ENCODE data around the gene CYSLTR2.
"Not testable (repeated sequence)": the region's sequence is repeated elsewhere in the genome, so short reads cannot be mapped to it uniquely, and the experiment has no call there.

CYSLTR2 gene

GRCh38 chr13:48686636-48687210, 33.0 kb downstream of the CYSLTR2 start:
- Mint-ChIP-seq H3K27ac (no peak overlapping the region), H3K9me3 (peaks cover 5% of the 10 kb centered on the region), H3K36me3 (peaks cover 3% of the 10 kb centered on the region), H3K4me3 (no peak overlapping the region), H3K4me1 (no peaks in the 10 kb centered on the region), H3K27me3 (peaks cover 14% of the 10 kb centered on the region)
- DNase-seq (ENCODE audit: low spot score in 2 of 2) = no peak
- no peak for ATAC-seq (ENCODE audit: low read depth)

GRCh38 chr13:48687249-48687648, 33.5 kb downstream of the CYSLTR2 start:
- ATAC-seq (ENCODE audit: low read depth) = no peak
- no peaks in the 10 kb centered on the region for H3K4me1 Mint-ChIP-seq

GRCh38 chr13:48693998-48694397, 40.3 kb downstream of the CYSLTR2 start:
- no peak for DNase-seq (ENCODE audit: low spot score in 2 of 2)
- ATAC-seq (ENCODE audit: low read depth) = no peak
- Mint-ChIP-seq H3K36me3 (peaks cover 3% of the 10 kb centered on the region), H3K9me3 (peaks cover 3% of the 10 kb centered on the region), H3K4me3 (no peak overlapping the region), H3K4me1 (no peaks in the 10 kb centered on the region), H3K27ac (no peak overlapping the region), H3K27me3 (peaks cover 18% of the 10 kb centered on the region)

More at GRCh38 chr13:48687249-48687648, 33.5 kb downstream of the CYSLTR2 start:
- Mint-ChIP-seq H3K27ac (no peak overlapping the region), H3K36me3 (peaks cover 3% of the 10 kb centered on the region), H3K27me3 (peaks cover 14% of the 10 kb centered on the region), H3K4me3 (no peak overlapping the region), H3K9me3 (peaks cover 5% of the 10 kb centered on the region)
- no peak for DNase-seq (ENCODE audit: low spot score in 2 of 2)

- no peaks in the 10 kb centered on the region for H3K4me1 Mint-ChIP-seq
- H3K36me3 Mint-ChIP-seq = no peaks in the 10 kb centered on the region
- DNase-seq (ENCODE audit: low spot score in 2 of 2) = no peak
- no peak for ATAC-seq (ENCODE audit: low read depth)
- no peak overlapping the region for H3K27ac Mint-ChIP-seq
- H3K4me3 Mint-ChIP-seq = no peak overlapping the region
- H3K9me3 Mint-ChIP-seq = no peaks in the 10 kb centered on the region
- H3K27me3 Mint-ChIP-seq = peaks cover 15% of the 10 kb centered on the region
These were observed 42.0 kb downstream of the CYSLTR2 start for GRCh38 chr13:48695776-48696175.

GRCh38 chr13:48696676-48697075, 42.9 kb downstream of the CYSLTR2 start:
- not testable (repeated sequence) for H3K27ac Mint-ChIP-seq; DNase-seq (ENCODE audit: low spot score in 2 of 2); H3K36me3 Mint-ChIP-seq; H3K9me3 Mint-ChIP-seq; ATAC-seq (ENCODE audit: low read depth); H3K4me1 Mint-ChIP-seq; H3K4me3 Mint-ChIP-seq
- H3K27me3 Mint-ChIP-seq = peaks cover 15% of the 10 kb centered on the region

- no peak for ATAC-seq (ENCODE audit: low read depth)
- no peak overlapping the region for H3K4me3 Mint-ChIP-seq
- H3K9me3 Mint-ChIP-seq = peaks cover 6% of the 10 kb centered on the region
- H3K4me1 Mint-ChIP-seq = no peaks in the 10 kb centered on the region
- no peak overlapping the region for H3K27ac Mint-ChIP-seq
- no peaks in the 10 kb centered on the region for H3K36me3 Mint-ChIP-seq
- H3K27me3 Mint-ChIP-seq = peaks cover 11% of the 10 kb centered on the region
- DNase-seq (ENCODE audit: low spot score in 2 of 2) = no peak
These were observed 53.7 kb downstream of the CYSLTR2 start for GRCh38 chr13:48707405-48707804.

GRCh38 chr13:48708764-48709163, 55.0 kb downstream of the CYSLTR2 start:
- Mint-ChIP-seq H3K36me3 (no peaks in the 10 kb centered on the region), H3K4me3 (no peak overlapping the region), H3K9me3 (peaks cover 5% of the 10 kb centered on the region)

GRCh38 chr13:48709213-48709612, 55.5 kb downstream of the CYSLTR2 start:
- Mint-ChIP-seq H3K36me3 (no peaks in the 10 kb centered on the region), H3K27me3 (peaks cover 11% of the 10 kb centered on the region), H3K9me3 (peaks cover 5% of the 10 kb centered on the region), H3K4me1 (no peaks in the 10 kb centered on the region), H3K4me3 (no peak overlapping the region), H3K27ac (no peak overlapping the region)
- ATAC-seq (ENCODE audit: low read depth) (no peak), DNase-seq (ENCODE audit: low spot score in 2 of 2) (no peak)

More at GRCh38 chr13:48708764-48709163, 55.0 kb downstream of the CYSLTR2 start:
- Mint-ChIP-seq H3K4me1 (no peaks in the 10 kb centered on the region), H3K27me3 (peaks cover 11% of the 10 kb centered on the region), H3K27ac (no peak overlapping the region)
- ATAC-seq (ENCODE audit: low read depth) = no peak
- no peak for DNase-seq (ENCODE audit: low spot score in 2 of 2)

- peaks cover 5% of the 10 kb centered on the region for H3K9me3 Mint-ChIP-seq
- no peak overlapping the region for H3K27ac Mint-ChIP-seq
- H3K4me1 Mint-ChIP-seq = no peaks in the 10 kb centered on the region
- H3K27me3 Mint-ChIP-seq = peaks cover 11% of the 10 kb centered on the region
- H3K4me3 Mint-ChIP-seq = no peak overlapping the region
- no peak for DNase-seq (ENCODE audit: low spot score in 2 of 2)
- ATAC-seq (ENCODE audit: low read depth) = no peak
- H3K36me3 Mint-ChIP-seq = no peaks in the 10 kb centered on the region
These were observed 56.4 kb downstream of the CYSLTR2 start for GRCh38 chr13:48710160-48710559.

- H3K9me3 Mint-ChIP-seq = peaks cover 11% of the 10 kb centered on the region
- H3K4me1 Mint-ChIP-seq = no peaks in the 10 kb centered on the region
- no peak overlapping the region for H3K4me3 Mint-ChIP-seq
- H3K27me3 Mint-ChIP-seq = peaks cover 11% of the 10 kb centered on the region
- peaks cover 2% of the 10 kb centered on the region for H3K36me3 Mint-ChIP-seq
- DNase-seq (ENCODE audit: low spot score in 2 of 2) = no peak
- H3K27ac Mint-ChIP-seq = no peak overlapping the region
- ATAC-seq (ENCODE audit: low read depth) = no peak
These were observed 58.4 kb downstream of the CYSLTR2 start for GRCh38 chr13:48712141-48712540.

GRCh38 chr13:48715977-48716376, 62.2 kb downstream of the CYSLTR2 start:
- Mint-ChIP-seq H3K4me3 (no peak overlapping the region), H3K4me1 (no peaks in the 10 kb centered on the region), H3K36me3 (peaks cover 2% of the 10 kb centered on the region), H3K27me3 (no peaks in the 10 kb centered on the region), H3K9me3 (peaks cover 14% of the 10 kb centered on the region), H3K27ac (no peak overlapping the region)
- no peak for ATAC-seq (ENCODE audit: low read depth)
- no peak for DNase-seq (ENCODE audit: low spot score in 2 of 2)

- no peak overlapping the region for H3K27ac Mint-ChIP-seq
These were observed 66.9 kb downstream of the CYSLTR2 start for GRCh38 chr13:48720621-48721020.

GRCh38 chr13:48723168-48723567, 69.4 kb downstream of the CYSLTR2 start:
- Mint-ChIP-seq H3K27ac (no peak overlapping the region), H3K4me1 (no peaks in the 10 kb centered on the region), H3K27me3 (peaks cover 9% of the 10 kb centered on the region), H3K9me3 (peaks cover 6% of the 10 kb centered on the region), H3K4me3 (no peak overlapping the region), H3K36me3 (peaks cover 2% of the 10 kb centered on the region)
- DNase-seq (ENCODE audit: low spot score in 2 of 2) = no peak
- no peak for ATAC-seq (ENCODE audit: low read depth)

More at GRCh38 chr13:48720621-48721020, 66.9 kb downstream of the CYSLTR2 start:
- Mint-ChIP-seq H3K36me3 (peaks cover 2% of the 10 kb centered on the region), H3K27me3 (peaks cover 9% of the 10 kb centered on the region), H3K4me3 (no peak overlapping the region), H3K4me1 (no peaks in the 10 kb centered on the region), H3K9me3 (peaks cover 14% of the 10 kb centered on the region)
- DNase-seq (ENCODE audit: low spot score in 2 of 2) (no peak), ATAC-seq (ENCODE audit: low read depth) (no peak)

- peaks cover 2% of the 10 kb centered on the region for H3K36me3 Mint-ChIP-seq
- H3K27me3 Mint-ChIP-seq = peaks cover 13% of the 10 kb centered on the region
- H3K9me3 Mint-ChIP-seq = peaks cover 4% of the 10 kb centered on the region
- no peak overlapping the region for H3K4me3 Mint-ChIP-seq
- ATAC-seq (ENCODE audit: low read depth) (no peak), DNase-seq (ENCODE audit: low spot score in 2 of 2) (no peak)
- no peaks in the 10 kb centered on the region for H3K4me1 Mint-ChIP-seq
- no peak overlapping the region for H3K27ac Mint-ChIP-seq
These were observed 71.5 kb downstream of the CYSLTR2 start for GRCh38 chr13:48725271-48725670.

- peaks cover 2% of the 10 kb centered on the region for H3K36me3 Mint-ChIP-seq
- DNase-seq (ENCODE audit: low spot score in 2 of 2) (no peak), ATAC-seq (ENCODE audit: low read depth) (no peak)
- H3K9me3 Mint-ChIP-seq = peaks cover 4% of the 10 kb centered on the region
- H3K4me1 Mint-ChIP-seq = no peaks in the 10 kb centered on the region
- H3K27me3 Mint-ChIP-seq = peaks cover 18% of the 10 kb centered on the region
- no peak overlapping the region for H3K27ac Mint-ChIP-seq
- no peak overlapping the region for H3K4me3 Mint-ChIP-seq
These were observed 73.0 kb downstream of the CYSLTR2 start for GRCh38 chr13:48726711-48727110.
